GM21390 (cell line): ENCODE data around the gene DPH7.
"Not testable (repeated sequence)": the region's sequence is repeated elsewhere in the genome, so short reads cannot be mapped to it uniquely, and the experiment has no call there.

Experiments used
- ATAC-seq: cut with Tn5 transposase; IDR thresholded peaks from one replicate; pipeline ENCODE4 v1.9.1; 2021; ENCODE audit not compliant: unreplicated experiment

The DPH7 gene

GRCh38 chr9:137550958-137551263 lies 27.8 kb downstream of the DPH7 start:
- not testable (repeated sequence) for ATAC-seq

DNA sequence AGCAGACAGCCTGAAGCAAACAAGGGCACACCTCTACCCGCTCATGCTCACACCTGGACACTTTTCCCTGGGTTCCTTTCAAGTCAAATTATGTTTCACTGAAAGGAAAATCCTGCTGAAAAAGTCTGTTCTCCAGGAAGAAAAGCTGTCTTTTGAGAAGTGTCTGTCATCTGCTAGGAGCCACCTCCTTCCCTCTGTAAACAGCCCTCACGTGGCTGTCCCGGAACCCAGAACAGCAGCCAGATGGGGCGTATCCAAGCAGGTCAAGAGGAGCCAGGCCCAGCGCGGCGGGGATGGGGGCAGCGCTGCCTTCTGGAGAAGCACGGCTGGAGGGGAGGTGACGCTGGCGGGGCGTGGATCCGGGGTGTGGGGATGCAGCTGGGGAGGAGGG lies 28.5 kb downstream of the DPH7 start, which contains the start of gene PNPLA7:
PNPLA7 (minus strand) TSS at position 172 of the 391 bp plus-strand sequence. CDS start 205 bp downstream, outside the sequence.
- ATAC-seq: no peak

GRCh38 chr9:137547687-137548543 lies 30.8 kb downstream of the DPH7 start:
- no peak for ATAC-seq

DNA sequence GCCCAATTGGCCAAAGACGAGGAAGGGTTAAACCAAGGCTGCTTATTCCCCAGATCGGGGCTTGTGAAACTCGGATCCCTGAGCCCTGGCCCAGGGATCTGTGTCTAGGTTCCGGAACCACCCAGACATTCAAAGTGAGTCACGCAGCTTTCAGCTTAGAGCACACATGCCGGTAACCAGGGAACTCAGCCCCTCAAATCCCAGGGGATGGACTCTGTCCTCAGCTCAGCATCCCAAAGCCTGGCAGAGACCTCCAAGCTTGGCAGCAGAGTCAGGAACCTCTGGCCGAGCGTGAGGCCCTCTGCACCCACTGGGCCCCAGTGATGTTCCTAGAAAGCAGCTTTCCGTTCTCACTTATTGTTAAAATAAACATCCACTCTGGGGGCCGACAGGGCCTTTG lies 33.6 kb downstream of the DPH7 start:
- ATAC-seq: no peak

GRCh38 chr9:137544176-137544760 lies 34.5 kb downstream of the DPH7 start:
- no peak for ATAC-seq

GRCh38 chr9:137543237-137543963 lies 35.3 kb downstream of the DPH7 start:
- ATAC-seq: no peak

DNA sequence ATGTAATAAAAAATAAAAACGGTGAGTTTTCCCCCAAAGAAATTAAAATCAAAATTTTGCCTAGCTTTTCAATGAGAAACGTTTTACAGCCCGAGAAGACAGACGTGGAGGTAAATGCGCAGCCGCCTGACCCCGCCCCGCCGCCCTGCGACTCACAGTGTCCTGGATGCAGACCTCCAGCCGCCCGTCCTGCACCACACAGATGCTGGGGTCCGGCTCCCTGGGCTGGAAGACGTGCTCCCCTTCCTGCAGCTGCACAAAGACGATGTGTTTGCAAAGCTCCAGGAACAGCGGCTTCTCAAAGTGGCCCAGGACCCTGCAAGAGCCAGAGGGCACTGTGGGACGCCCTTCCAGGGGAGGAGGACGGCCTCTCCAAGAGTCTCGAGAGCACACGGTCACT lies 36.2 kb downstream of the DPH7 start:
- no peak for ATAC-seq

- ATAC-seq: no peak
These were observed 38.2 kb downstream of the DPH7 start for GRCh38 chr9:137540536-137540935.

GRCh38 chr9:137538058-137538457 lies 40.7 kb downstream of the DPH7 start:
- ATAC-seq: no peak

DNA sequence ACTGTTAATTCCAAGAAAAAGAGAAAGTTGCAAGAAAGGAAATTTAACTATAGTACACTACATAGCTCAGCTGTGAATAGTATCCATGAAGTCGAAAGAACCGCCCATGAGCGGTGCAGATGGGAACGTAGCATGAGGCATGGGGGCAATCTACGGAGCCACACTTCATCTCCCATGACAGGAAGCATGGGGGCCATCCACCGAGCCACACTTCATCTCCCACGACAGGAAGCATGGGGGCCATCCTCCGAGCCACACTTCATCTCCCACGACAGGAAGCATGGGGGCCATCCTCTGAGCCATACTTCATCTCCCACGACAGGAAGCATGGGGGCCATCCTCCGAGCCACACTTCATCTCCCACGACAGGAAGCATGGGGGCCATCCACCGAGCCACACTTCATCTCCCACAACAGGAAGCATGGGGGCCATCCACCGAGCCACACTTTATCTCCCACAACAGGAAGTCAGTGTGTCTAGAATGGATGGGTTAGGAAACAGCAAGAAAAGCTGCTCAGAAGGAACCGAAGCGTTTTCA lies 42.1 kb downstream of the DPH7 start:
- ATAC-seq: not testable (repeated sequence)

GRCh38 chr9:137535120-137535428 lies 43.7 kb downstream of the DPH7 start:
- no peak for ATAC-seq

GRCh38 chr9:137534256-137535119 lies 44.2 kb downstream of the DPH7 start:
- no peak for ATAC-seq

DNA sequence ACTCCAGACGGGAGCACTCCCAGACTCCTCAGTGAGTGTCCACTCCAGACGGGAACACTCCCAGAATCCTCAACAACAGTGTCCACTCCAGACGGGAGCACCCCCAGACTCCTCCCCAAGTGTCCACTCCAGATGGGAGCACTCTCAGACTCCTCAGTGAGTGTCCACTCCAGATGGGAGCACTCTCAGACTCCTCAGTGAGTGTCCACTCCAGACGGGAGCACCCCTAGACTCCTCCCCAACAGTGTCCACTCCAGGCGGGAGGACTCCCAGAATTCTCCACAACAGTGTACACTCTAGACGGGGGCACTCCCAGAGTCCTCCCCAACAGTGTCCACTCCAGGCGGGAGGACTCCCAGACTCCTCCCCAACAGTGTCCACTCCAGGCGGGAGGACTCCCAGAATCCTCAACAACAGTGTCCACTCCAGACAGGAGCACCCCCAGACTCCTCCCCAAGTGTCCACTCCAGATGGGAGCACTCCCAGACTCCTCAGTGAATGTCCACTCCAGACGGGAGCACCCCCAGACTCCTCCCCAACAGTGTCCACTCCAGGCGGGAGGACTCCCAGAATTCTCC lies 45.7 kb downstream of the DPH7 start:
- ATAC-seq: not testable (repeated sequence)

DNA sequence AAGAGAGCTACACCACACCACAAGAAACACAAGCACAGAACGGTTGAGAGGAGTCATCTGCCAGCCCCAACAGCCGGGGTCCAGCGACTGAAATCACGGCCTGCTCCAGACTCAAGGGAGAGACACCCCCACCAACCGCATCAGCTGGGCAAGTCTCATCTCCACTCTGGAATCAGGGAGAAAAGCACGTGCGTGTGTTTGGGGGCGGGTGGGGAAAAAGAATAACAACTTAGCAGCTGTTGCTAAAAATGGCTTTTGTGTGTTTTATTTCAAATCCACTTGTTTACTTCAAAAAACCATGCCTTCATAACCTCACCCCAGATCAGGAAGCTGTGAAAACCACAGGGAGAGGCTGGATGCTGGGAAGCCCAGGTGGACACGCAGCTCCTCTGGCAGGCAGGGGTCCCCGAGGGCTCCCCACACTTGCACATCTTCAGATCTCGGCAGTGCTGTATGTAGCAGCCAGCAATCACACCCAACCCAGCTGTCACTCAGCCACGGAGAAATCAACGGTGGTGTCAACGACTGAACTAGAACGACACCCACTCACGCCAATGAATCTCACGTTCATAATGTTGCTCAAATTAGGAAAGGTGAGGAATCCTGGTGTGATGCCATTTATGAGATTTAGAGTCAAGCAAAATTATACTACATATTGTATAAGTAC lies 47.5 kb downstream of the DPH7 start:
- ATAC-seq: no peak

DNA sequence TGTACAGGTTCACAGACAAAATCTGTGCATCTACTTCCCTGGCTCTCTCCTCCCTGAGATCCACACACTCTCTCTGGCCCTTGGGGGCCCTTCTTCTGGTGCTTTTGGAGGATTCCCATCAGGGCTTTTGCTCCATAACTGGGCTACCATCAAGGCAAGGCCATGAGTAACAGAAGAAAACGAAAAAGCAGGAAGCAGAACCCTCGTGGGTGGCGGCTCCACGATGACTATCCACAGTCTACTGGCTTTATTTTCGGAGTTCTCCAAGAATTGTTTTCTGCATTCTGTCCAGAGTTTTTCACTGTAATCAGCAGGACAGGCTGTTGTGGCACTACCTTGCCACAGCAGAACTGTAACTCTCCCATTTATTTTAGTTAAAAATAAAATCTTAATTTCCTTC lies 48.4 kb downstream of the DPH7 start:
- ATAC-seq: no peak

DNA sequence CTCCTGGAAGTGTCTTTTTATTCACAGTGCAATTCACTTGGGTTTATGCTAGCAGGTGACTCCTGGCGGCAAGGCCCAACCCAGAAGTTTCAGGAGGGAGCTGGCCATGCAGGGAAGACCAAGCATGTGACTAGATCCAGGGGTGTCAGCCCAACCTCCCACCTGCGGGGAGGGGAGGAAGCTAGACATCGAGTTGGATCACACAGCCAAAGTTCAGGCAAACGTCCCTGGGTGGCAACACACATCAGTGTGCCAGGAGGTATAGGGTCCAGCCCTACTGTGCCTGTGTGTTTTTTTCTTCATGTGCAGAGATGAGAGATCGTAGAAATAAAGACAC lies 53.8 kb downstream of the DPH7 start:
- ATAC-seq: no peak

- no peak for ATAC-seq
These were observed 54.4 kb downstream of the DPH7 start for GRCh38 chr9:137524161-137524980.

- no peak for ATAC-seq
These were observed 55.8 kb downstream of the DPH7 start for GRCh38 chr9:137522746-137523455.
